ENCODE measurements around the gene AQP1. TPM values are rescaled to one million over a fixed set of nuclear protein-coding genes. Genes with fewer than 3 reads are reported as not detected.

AQP1 gene
- total and polyA plus RNA-seq, 2 of the 8 experiments (the other 6 are each of a cell fraction or from before 2014, with no cell fraction given): 0.18 to 0.19 TPM

- Histone ChIP-seq H3K23ac (ENCODE audit: insufficient read length) (no peak overlapping the region), H3K27ac (ENCODE audit: low read depth, low read length) (no peak overlapping the region), H4K91ac (replicated peaks; ENCODE audit: insufficient read length, low read length) (no peak overlapping the region), H3K4me3 (ENCODE audit: extremely low read depth in 1 of 4, insufficient read depth in 2 of 4, low read depth in 3 of 4, low read length in 4 of 4) (no peak overlapping the region), H3K18ac (ENCODE audit: extremely low read depth, low read length) (no peak overlapping the region), H3K79me1 (ENCODE audit: low read depth, low read length) (no peaks in the 10 kb centered on the region), H3K4me2 (ENCODE audit: insufficient read depth in 1 of 2, low read depth in 2 of 2, low read length in 2 of 2) (no peak overlapping the region), H3K4me1 (replicated peaks in 1 of 4; ENCODE audit: control insufficient read depth in 3 of 4, insufficient read depth in 4 of 4, low read length in 3 of 4) (no peaks in the 10 kb centered on the region), H4K20me1 (replicated peaks in 1 of 2; ENCODE audit: control insufficient read depth in 1 of 2, insufficient read depth in 2 of 2, low read length in 2 of 2) (no peaks in the 10 kb centered on the region), H3K9me3 (ENCODE audit: insufficient read depth in 2 of 2, low read depth in 1 of 2, low read length in 1 of 2) (peaks cover 0 to 4% of the 10 kb centered on the region in 2 experiments; a peak in 1 of 4 replicates), H3K56ac (replicated peaks; ENCODE audit: insufficient read length, low read depth, low read length) (no peak overlapping the region), H4K8ac (ENCODE audit: extremely low read depth, insufficient read depth, low read length) (no peak overlapping the region), H2BK120ac (replicated peaks; ENCODE audit: low read depth, low read length) (no peak overlapping the region), H2BK12ac (ENCODE audit: low read depth, low read length) (no peak overlapping the region), H3K4ac (replicated peaks; ENCODE audit: insufficient read length, low read depth, low read length) (no peak overlapping the region), H3K36me3 (ENCODE audit: control insufficient read depth in 2 of 4, insufficient read depth in 4 of 4, low read length in 3 of 4) (no peaks in the 10 kb centered on the region), H2AFZ (ENCODE audit: low read length) (no peak overlapping the region), H4K5ac (ENCODE audit: insufficient read length, low read depth, low read length) (no peak overlapping the region), H3K27me3 (replicated peaks in 1 of 4; ENCODE audit: control insufficient read depth in 3 of 4, extremely low read depth in 1 of 4, insufficient read depth in 3 of 4, low read length in 3 of 4) (no peaks in the 10 kb centered on the region), H2AK5ac (ENCODE audit: low read depth, low read length) (no peak overlapping the region), H3K14ac (ENCODE audit: insufficient read length) (no peak overlapping the region), H2BK15ac (ENCODE audit: low read length) (no peak overlapping the region), H3K79me2 (ENCODE audit: control insufficient read depth in 1 of 2, insufficient read depth in 2 of 2, low read length in 2 of 2) (no peaks in the 10 kb centered on the region), H2BK20ac (ENCODE audit: low read length) (no peak overlapping the region), H3K23me2 (ENCODE audit: low read depth, low read length) (no peaks in the 10 kb centered on the region), H2BK5ac (ENCODE audit: low read depth, low read length) (no peak overlapping the region), H3K9ac (replicated peaks in 1 of 4; ENCODE audit: extremely low read depth in 1 of 4, low read depth in 3 of 4, low read length in 3 of 4) (no peak overlapping the region)
- ChIA-PET POLR2A (ENCODE audit: partially characterized antibody) (no interaction called here), CTCF (ENCODE audit: partially characterized antibody) (interaction anchor here (1.4 kb wide), 1 partner anchor 18 kb away, joined by 5 read pairs; no protein-coding TSS in a partner anchor)
- DNase-seq (ENCODE audit: low read depth in 1 of 2, low spot score in 2 of 2) (no peak), FAIRE-seq (no peak)
- 75% methylated on average over 1 of the region's 1 CpG; no CpG with 5 or more reads in 1 of the 2 experiments for WGBS, 2 experiments (ENCODE audit: extremely low coverage in 1 of 2, insufficient coverage in 1 of 2, insufficient read length in 1 of 2, insufficient replicate concordance in 2 of 2, low coverage in 1 of 2, low lambda C conversion rate in 2 of 2, missing lambda C conversion rate in 1 of 2)
- TF ChIP-seq POLR2AphosphoS5 (IDR thresholded peaks at IDR 0.05; ENCODE audit: low read depth, low read length): no peak
- TF ChIP-seq CEBPB (IDR thresholded peaks at IDR 0.05; ENCODE audit: low read depth, low read length): no peak
- no peak for TF ChIP-seq SAP30 (IDR thresholded peaks at IDR 0.05; ENCODE audit: insufficient read depth, insufficient replicate concordance, low read length)
- TF ChIP-seq SIN3A (conservative IDR thresholded peaks at IDR 0.05 in 1 of 2, IDR thresholded peaks at IDR 0.05 in 1 of 2; ENCODE audit: low read depth in 1 of 2, low read length in 2 of 2): no peak
- TF ChIP-seq, protein P1, sequence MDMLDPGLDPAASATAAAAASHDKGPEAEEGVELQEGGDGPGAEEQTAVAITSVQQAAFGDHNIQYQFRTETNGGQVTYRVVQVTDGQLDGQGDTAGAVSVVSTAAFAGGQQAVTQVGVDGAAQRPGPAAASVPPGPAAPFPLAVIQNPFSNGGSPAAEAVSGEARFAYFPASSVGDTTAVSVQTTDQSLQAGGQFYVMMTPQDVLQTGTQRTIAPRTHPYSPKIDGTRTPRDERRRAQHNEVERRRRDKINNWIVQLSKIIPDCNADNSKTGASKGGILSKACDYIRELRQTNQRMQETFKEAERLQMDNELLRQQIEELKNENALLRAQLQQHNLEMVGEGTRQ (IDR thresholded peaks at IDR 0.05; ENCODE audit: low read length): no peak
- TF ChIP-seq EP300 (IDR thresholded peaks at IDR 0.05; ENCODE audit: borderline replicate concordance in 1 of 2, low read depth in 2 of 2, low read length in 2 of 2): no peak
- TF ChIP-seq PHF8 (conservative IDR thresholded peaks at IDR 0.05; ENCODE audit: low read depth, low read length): no peak
- no peak for TF ChIP-seq GTF2F1 (IDR thresholded peaks at IDR 0.05; ENCODE audit: borderline replicate concordance, low read depth, low read length)
- no peak for TF ChIP-seq SP1 (IDR thresholded peaks at IDR 0.05; ENCODE audit: low read depth, low read length)
- TF ChIP-seq KDM1A (IDR thresholded peaks at IDR 0.05; ENCODE audit: borderline replicate concordance, low read length): no peak
- no peak for TF ChIP-seq BCL11A (IDR thresholded peaks at IDR 0.05; ENCODE audit: low read depth in 2 of 2, low read length in 2 of 2)
- no peak for TF ChIP-seq SIRT6 (IDR thresholded peaks at IDR 0.05; ENCODE audit: low read length)
- TF ChIP-seq NRF1 (IDR thresholded peaks at IDR 0.05; ENCODE audit: low read depth, low read length): no peak
- no peak for TF ChIP-seq TCF12 (IDR thresholded peaks at IDR 0.05; ENCODE audit: low read depth, low read length)
Measured at GRCh38 chr7:30956704-30957103, 45.1 kb downstream of the AQP1 start.
